Measurements from ENCODE around the gene CAPN8. TPM values are rescaled to one million over a fixed set of nuclear protein-coding genes. Genes with fewer than 3 reads are reported as not detected.

CAPN8 gene
- total and polyA plus RNA-seq, 3 donors from 2014 or later = 1.4 to 4.3 (median 3.2) TPM

GRCh38 chr1:223650465-223650864, 15.0 kb downstream of the CAPN8 start:
- no peak overlapping the region for H3K4me3 ChIP-seq
- no peaks in the 10 kb centered on the region for H3K36me3 ChIP-seq (ENCODE audit: low read depth, missing control alignments)
- DNase-seq = no peak
- no peaks in the 10 kb centered on the region for H3K9me3 ChIP-seq
- TF ChIP-seq POLR2A (IDR thresholded peaks at IDR 0.05) = no peak
- no peak for TF ChIP-seq CTCF (IDR thresholded peaks at IDR 0.05)
- H3K27me3 ChIP-seq = no peaks in the 10 kb centered on the region
- 61 to 65% methylated on average over 2 of the region's 2 CpGs for WGBS, 2 donors
- intact Hi-C loops (cut with DNase I; ENCODE audit: low total_unique reads) = no loop called here
- H3K4me1 ChIP-seq = peaks cover 3% of the 10 kb centered on the region
- no peak overlapping the region for H3K27ac ChIP-seq

GRCh38 chr1:223649222-223649621, 16.3 kb downstream of the CAPN8 start:
- Histone ChIP-seq H3K36me3 (ENCODE audit: low read depth, missing control alignments) (no peaks in the 10 kb centered on the region), H3K4me3 (no peak overlapping the region), H3K9me3 (no peaks in the 10 kb centered on the region), H3K27me3 (no peaks in the 10 kb centered on the region), H3K4me1 (peaks cover 3% of the 10 kb centered on the region), H3K27ac (no peak overlapping the region)
- TF ChIP-seq CTCF (IDR thresholded peaks at IDR 0.05) (no peak), POLR2A (IDR thresholded peaks at IDR 0.05) (no peak)
- DNase-seq = no peak
- 0% methylated on average over 1 of the region's 1 CpG for WGBS, 2 donors
- intact Hi-C loops (cut with DNase I; ENCODE audit: low total_unique reads) = no loop called here

- intact Hi-C loops (cut with DNase I; ENCODE audit: low total_unique reads) = no loop called here
- Histone ChIP-seq H3K4me3 (no peak overlapping the region), H3K9me3 (no peaks in the 10 kb centered on the region), H3K36me3 (ENCODE audit: low read depth, missing control alignments) (no peaks in the 10 kb centered on the region), H3K27ac (no peak overlapping the region), H3K27me3 (no peaks in the 10 kb centered on the region), H3K4me1 (no peaks in the 10 kb centered on the region)
- DNase-seq = no peak
- WGBS, 2 donors = 85 to 87% methylated on average over 1 of the region's 1 CpG
- TF ChIP-seq CTCF (IDR thresholded peaks at IDR 0.05) = no peak
- no peak for TF ChIP-seq POLR2A (IDR thresholded peaks at IDR 0.05)
Measured at GRCh38 chr1:223647249-223647648, 18.3 kb downstream of the CAPN8 start.

- 62 to 64% methylated on average over 3 of the region's 3 CpGs for WGBS, 2 donors
- intact Hi-C loops (cut with DNase I; ENCODE audit: low total_unique reads) = no loop called here
Measured at GRCh38 chr1:223645903-223646302, 19.6 kb downstream of the CAPN8 start.

More at GRCh38 chr1:223645903-223646302, 19.6 kb downstream of the CAPN8 start:
- TF ChIP-seq CTCF (IDR thresholded peaks at IDR 0.05) = no peak
- TF ChIP-seq POLR2A (IDR thresholded peaks at IDR 0.05) = no peak
- no peak overlapping the region for H3K4me3 ChIP-seq
- no peaks in the 10 kb centered on the region for H3K27me3 ChIP-seq
- DNase-seq = no peak
- H3K4me1 ChIP-seq = no peaks in the 10 kb centered on the region
- H3K36me3 ChIP-seq (ENCODE audit: low read depth, missing control alignments) = no peaks in the 10 kb centered on the region
- H3K27ac ChIP-seq = no peak overlapping the region
- no peaks in the 10 kb centered on the region for H3K9me3 ChIP-seq

Data from testis (tissue), 3 donors.